Measurements from ENCODE around the gene GULP1.

GRCh38 chr2:188494906-188495305 lies 203.2 kb downstream of the GULP1 start:
- TF ChIP-seq, protein P1, sequence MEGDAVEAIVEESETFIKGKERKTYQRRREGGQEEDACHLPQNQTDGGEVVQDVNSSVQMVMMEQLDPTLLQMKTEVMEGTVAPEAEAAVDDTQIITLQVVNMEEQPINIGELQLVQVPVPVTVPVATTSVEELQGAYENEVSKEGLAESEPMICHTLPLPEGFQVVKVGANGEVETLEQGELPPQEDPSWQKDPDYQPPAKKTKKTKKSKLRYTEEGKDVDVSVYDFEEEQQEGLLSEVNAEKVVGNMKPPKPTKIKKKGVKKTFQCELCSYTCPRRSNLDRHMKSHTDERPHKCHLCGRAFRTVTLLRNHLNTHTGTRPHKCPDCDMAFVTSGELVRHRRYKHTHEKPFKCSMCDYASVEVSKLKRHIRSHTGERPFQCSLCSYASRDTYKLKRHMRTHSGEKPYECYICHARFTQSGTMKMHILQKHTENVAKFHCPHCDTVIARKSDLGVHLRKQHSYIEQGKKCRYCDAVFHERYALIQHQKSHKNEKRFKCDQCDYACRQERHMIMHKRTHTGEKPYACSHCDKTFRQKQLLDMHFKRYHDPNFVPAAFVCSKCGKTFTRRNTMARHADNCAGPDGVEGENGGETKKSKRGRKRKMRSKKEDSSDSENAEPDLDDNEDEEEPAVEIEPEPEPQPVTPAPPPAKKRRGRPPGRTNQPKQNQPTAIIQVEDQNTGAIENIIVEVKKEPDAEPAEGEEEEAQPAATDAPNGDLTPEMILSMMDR (IDR thresholded peaks at IDR 0.05) = no peak
- no peak for TF ChIP-seq POLR2A (IDR thresholded peaks at IDR 0.05)
